Nucleus accumbens (tissue), 56 donors: ENCODE measurements around the gene HIVEP3.

Source experiments
- DNase-seq, 56 donors: peaks; one replicate each; lab custom pipeline; 2025; lab: John Stamatoyannopoulos, UW

The HIVEP3 gene

DNA sequence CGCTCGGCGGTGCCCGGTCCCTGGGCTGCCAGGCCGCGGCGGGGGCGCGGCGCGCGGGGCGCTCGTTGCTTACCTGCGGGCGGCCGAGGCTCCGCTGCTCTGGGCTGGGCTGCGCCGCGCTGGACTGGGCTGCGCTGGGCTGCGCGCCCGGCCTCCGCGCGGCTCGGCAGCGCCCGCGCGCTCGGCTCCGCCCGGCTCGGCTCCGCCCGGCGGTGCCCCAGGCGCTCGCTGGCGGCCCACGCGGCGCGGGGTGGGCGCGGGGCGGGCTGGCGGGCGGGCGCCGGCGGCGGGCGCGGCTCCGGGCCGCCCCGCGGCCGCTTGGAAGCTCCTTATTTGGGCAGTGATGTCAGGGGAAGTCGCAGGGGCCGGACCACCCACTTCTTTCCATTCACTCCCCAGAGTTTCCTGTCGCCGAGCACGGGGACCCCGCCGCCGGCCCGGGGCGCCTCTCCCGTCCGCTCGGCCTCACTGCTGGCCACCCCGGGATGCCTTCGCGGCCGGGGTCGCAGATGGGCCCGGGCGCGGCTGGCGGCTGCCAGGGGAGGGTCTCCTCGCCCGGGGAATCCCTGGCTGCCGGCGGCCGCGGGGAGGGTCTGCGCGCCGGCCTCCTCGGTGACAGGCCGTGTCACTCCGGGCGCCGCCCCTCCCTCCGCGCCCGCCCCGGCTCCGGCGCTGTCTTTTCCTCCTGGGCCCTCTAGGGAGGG lies 256.5 kb downstream of the HIVEP3 start:
- DNase-seq = peak in 44 of 56 donors; percentile 10 to 75 (median 44)

GRCh38 chr1:41661428-41662060 lies 257.2 kb downstream of the HIVEP3 start:
- DNase-seq = peak in 11 of 56 donors; percentile 23 to 61 (median 34)

- DNase-seq = no peak
Observed at GRCh38 chr1:41660570-41661427, 257.9 kb downstream of the HIVEP3 start.

DNA sequence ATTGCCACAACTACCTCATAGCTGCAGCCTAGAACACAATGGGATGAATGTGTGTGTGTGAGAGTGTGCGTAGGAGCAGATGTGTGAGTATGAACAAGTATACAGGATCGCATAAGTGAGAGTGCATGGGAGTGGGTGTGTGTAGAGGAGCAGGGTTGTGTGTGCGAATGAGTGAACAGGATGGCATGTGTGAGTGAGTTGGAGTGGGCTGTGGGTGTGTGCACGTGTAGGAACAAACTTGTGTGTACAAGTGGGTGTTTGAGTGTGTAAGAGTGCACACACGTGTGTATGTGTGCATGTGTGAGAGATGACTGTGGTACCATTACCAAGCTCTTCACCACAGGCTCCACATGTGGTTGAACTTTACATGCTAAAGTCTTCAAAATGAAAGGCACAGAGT lies 258.8 kb downstream of the HIVEP3 start:
- DNase-seq = no peak

DNA sequence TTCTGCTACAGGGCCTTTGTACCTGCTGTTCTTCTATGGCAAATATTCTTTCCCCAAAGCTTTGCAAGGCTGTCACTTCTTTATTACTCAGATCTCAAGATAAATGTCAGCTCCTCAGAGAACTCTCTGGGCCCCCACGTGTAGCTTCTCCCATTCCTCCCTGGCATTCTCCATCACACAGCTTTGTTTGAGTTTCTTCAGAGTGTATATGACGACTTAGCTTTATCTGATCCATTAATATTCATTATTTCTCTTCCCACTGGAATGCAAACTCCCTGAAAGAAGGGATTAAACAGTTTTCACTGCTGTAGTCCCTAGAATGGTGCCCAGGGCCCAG lies 259.6 kb downstream of the HIVEP3 start:
- DNase-seq = peak in 8 of 56 donors; percentile 11 to 45 (median 26)

DNA sequence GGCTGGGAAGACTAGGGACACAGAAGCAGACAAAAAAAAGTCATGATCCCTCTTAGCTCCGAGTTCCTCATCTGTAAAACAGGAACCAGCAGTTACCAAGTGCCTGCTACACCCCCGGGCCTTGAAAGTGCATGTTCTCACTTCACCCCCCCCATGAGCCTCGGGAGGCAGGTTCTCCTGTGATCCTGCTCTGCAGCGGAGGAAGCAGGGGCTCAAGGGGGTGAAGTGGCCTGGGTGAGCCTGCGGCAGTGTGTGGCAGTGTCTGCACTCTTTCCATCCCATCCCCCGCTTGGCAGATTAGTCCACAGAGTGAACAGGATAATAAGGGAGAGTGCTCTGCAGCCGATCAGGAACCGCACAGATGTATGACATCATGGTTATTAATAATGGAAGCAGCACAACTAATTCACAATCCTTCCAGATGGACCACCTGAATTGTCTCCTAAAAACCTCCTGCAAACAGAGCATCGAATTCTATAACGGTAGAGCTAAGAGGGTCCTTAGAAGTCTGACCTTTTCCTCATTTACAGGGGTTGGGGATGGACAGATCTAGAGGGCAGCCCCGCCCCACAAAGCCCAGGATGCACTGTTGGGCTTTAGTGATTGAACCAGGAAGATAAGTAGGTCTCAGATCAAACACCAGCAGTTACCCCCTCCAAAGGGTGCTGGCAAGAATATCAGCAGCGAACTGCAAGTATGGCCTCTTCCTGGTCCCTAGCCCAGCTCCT lies 260.1 kb downstream of the HIVEP3 start:
- DNase-seq = peak in 5 of 56 donors; percentile 9 to 30 (median 19)

DNA sequence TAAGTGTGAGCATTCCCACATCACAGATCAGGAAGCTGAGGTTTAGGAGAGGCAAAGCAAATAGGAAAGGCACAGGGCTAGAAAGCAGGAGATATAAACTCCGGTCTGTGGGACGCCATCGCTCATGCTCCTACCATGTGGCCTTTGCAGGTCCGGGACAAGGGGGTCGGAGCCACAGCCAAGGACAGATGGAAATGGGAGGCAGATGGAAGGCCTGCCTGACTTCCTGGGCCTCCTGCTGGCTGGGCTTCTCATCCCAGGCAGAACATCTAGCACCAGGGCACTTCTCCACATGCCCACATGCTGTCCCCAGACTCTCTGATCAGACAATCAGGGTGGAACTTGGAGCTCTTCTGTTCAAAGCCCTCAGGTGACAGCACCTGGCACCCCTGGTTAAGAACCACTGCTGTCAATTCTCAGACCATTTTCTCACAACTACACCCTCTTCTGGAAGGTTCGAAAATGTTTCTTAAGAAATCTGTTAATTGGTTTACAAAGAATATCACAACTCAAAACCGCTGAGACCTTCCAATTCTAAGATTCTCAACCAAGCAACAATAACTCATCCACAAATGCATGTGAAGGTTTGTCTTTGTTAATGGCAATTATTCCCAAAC lies 260.9 kb downstream of the HIVEP3 start:
- no peak for DNase-seq

DNA sequence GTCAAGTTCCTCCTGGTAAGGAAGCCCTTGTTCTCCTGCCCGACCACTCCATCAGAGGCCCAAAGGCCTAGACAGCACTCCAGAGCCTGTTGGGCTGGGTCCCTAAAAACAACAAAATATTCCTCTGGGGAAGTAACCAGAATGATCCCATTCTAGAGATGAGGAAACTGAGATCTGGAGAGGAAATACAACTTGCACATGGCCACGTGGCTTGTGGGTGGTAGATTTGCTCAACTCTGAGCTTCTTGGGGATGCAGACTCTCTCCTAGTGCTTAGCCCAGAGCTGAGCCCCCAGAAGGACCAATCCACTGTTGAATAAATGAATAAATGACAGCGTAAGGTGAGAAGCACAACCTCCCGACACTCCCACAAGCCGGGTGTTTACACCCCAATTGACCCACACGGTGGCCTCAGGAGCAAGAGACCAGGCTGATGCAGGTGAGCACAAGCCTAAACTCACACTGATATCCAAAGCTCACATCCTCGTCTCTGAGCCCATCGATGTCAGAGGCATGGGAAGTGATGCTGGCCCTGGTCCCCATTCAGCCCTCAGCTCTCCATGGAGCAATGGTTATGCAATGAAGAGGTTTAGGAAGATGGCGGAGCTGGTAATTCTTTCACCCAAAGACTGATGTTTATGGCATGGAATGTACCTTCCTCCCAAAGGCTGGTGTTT lies 261.8 kb downstream of the HIVEP3 start:
- no peak for DNase-seq

DNA sequence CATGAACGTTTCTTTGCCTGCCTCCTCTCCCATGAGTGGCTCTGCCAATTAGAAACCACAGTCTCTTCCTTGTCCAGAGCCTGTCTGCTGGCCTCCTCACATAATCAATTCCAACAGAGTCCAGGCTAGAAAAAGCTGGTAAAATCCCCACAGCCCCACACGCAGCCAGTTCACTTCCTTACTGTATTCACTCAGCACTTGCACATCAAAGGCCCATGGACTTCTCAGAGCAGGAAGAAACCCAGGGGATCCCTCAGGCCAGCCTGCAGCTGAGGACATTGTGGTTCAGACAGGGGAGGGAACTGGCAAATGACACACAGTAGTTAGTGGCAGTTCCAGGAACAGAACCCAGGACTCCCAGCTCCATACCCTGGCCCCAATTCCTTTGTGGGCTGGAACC lies 262.7 kb downstream of the HIVEP3 start:
- peak in 1 of 56 donors; percentile 5 for DNase-seq

DNA sequence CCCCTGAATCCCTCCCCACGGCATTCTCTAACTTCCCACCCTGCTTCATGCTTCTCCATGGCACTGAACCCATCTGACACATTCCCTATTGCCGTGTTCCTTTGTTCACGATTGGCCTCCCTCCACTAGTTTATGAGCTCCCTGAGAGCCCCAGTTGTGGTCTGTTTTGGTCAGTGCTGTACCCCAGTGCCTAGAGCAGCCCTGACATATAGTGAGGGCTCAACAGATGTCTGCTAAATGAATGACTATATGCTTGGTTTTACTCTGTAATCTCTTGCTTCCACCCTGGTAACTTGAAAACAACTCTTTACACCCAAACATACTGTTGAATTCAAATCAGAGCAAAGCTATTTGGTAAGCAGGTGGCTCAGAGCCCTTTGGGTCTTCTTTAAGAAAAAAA lies 263.1 kb downstream of the HIVEP3 start:
- no peak for DNase-seq

DNA sequence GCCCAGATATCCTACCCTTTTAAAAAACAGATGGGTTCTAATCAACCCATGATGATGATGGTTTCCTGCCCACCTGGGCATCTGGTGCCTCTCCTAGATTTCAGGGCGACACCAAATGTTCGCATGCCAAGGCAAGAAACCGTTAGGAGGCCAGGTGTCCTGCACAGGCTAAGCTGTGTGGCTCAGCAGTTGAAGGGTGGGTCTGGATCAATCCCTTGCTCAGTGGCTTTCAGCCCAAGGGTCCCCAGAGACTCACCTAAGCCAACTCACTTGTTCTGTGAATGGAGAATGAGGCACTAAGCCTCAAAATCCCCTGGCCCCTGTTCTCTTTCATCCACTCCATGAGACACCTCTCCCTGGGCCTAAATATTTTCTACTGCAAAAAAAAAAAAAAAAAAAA lies 265.1 kb downstream of the HIVEP3 start:
- no peak for DNase-seq

DNA sequence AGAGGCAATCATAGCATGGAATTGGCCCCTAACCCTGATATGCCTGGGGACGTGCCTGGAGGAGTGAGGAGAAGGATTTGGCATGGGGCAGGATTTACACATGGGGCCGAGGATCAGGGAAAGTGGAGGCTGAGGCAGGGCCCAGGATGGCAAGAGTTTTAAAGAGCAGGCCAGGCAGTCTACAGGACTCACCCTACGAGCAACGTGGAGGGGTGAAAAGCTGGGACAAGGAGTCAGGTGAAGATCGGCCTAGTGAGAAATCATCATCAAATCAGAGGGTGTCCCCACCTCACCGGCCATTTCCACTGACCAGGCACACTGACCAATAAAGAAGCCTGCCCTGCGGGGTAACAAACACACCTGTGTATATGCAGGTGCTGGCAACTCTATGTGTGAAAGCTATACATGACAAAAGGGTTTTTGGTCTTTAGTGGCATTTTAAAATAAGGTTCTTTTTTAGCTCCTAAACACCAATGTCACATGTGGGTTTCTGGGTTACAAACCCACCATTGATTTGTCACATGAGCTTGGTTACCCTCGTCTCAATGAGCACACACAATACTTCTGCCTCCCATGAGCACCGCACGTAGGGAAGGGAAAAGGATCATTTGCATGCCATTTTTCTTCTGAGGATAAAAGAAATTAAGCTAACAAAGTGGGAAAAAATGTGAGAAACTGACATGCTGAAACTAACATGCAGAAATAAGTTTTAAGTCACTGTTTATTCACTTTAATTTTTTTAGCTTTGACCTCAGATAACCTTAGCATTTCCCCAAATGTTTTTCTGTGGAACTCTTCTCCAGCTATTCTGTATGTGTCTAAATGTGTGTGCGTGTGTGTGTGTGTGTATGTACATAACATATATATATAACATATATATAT lies 266.1 kb downstream of the HIVEP3 start:
- DNase-seq = no peak

DNA sequence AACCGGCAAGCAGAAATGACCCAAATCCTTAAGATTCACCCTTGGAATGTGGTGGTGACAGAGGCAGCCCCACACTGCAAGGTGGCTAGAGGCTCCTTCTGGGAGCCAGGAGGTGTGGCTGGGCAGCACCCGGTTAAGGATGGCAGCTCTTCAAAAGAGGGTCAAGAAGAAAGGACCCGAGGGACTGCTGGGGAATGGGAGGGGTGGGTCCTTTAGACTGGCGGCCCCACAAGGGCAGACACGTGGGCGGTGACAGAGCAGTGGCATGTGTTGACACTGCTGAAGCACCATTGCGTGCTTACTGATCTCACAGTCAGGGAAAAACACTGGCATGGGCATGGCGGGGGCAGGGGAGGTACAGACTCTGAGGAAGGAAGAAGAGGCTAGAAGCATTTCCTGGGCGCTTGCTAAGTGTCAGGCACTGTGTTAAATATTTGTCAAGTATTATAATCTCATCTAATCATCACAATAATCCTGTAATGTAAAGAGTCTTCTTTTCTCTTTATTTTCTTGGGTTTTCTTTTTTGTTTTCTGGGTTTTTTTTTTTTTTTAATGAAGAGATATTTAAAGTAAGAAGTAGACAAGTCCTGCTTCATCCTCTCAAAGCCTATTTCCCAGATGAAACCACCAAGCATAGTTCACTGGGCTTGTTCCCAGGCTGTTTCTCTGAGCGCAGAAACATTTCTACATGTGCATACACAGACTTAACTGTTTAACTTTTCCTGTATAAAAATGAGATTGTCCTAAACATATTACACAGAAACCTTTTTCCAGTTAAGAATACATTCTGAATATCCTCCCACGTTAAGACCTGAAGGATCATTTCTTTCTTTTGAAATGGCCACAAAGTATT lies 268.5 kb downstream of the HIVEP3 start:
- DNase-seq = peak in 3 of 56 donors; percentile 8 to 15 (median 12)

DNA sequence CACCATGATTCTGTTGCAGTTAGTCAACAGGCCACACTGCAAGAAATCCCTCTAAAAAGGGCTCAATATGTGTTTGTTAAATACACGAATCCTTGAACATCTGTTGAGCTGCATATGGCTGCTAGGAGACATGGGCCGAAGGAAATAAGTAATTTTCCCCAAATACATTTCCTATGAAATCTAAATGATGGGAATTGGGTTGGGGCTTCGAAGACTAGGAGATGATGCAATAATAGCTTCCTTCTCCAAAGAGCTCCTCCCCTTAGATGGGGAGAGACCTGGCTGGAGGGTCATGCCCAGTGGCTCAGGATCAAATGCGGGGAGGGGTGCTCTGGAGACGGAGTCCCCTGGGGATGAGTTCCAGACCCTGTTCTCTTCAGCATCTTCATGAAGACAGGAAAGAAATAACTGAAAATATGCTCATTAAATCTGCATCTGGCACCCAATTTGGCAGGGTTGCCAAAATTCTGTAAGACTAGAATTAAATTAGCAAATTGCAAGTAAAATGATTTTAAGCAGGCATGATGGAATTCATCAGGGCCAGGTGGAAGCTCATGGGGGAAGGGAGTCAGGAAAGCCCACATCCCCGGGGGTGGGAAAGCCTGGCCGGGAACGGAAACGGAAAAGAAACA lies 269.2 kb downstream of the HIVEP3 start:
- DNase-seq = no peak

- DNase-seq = no peak
Observed at GRCh38 chr1:41648844-41649243, 269.9 kb downstream of the HIVEP3 start.

DNA sequence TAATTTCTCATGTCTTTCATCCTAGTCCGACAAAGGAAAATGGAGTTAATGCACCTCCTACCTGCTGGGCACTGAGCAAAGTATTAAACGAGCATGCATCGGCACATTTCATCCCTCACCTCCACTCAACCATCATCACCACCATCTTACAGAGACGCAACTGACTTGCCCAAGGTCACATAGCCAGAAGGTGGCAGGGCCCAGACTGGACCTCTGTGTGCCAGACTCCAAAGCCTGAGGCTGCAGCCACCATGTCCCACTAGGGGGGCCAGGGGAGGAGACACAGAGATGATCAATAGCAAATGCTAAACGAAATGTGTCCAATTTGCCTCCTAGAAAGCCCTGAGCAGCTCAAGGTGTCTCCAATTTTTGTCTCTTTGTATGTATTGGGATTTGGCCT lies 270.5 kb downstream of the HIVEP3 start:
- DNase-seq = no peak
